Mucosa of rectum (tissue), 2 donors: ENCODE measurements around the gene FBXL15.

ENCODE experiments used
- H3K27ac ChIP-seq, 2 donors: one replicate each; pipeline ENCODE4 v1.7.0; 2013; ENCODE audit warnings: inconsistent platforms in 2 of 2, low read depth in 2 of 2, low read length in 2 of 2
- H3K27me3 ChIP-seq, 2 donors: one replicate each; pipeline ENCODE4 v1.7.0; 2013; ENCODE audit warnings: low read length in 2 of 2; ENCODE audit not compliant: control insufficient read depth in 2 of 2, insufficient read depth in 2 of 2
- H3K36me3 ChIP-seq, 2 donors: one replicate each; pipeline ENCODE4 v1.7.0; 2013; ENCODE audit warnings: low read length in 2 of 2; ENCODE audit not compliant: control insufficient read depth in 2 of 2, insufficient read depth in 2 of 2
- H3K4me1 ChIP-seq, 2 donors: one replicate each; pipeline ENCODE4 v1.7.0; 2013; ENCODE audit warnings: low read length in 2 of 2, mild to moderate bottlenecking in 1 of 2; ENCODE audit not compliant: control insufficient read depth in 2 of 2, insufficient read depth in 2 of 2
- H3K4me3 ChIP-seq, 2 donors: one replicate each; pipeline ENCODE4 v1.7.0; 2013; ENCODE audit warnings: low read length in 2 of 2
- H3K9ac ChIP-seq, 2 donors: one replicate each; pipeline ENCODE4 v1.7.0; 2013; ENCODE audit warnings: low read length in 2 of 2, low read depth in 1 of 2, mild to moderate bottlenecking in 1 of 2
- H3K9me3 ChIP-seq, 2 donors: one replicate each; pipeline ENCODE4 v1.7.0; 2013; ENCODE audit warnings: low read length in 2 of 2; ENCODE audit not compliant: control insufficient read depth in 2 of 2
- donor health status: healthy.
- donor health status: Normal muscosa, but diverticular disease.

Gene FBXL15

GRCh38 chr10:102426803-102427287 is 6.2 kb downstream of the FBXL15 start:
- Histone ChIP-seq H3K4me3 (no peak overlapping the region), H3K9ac (no peak overlapping the region), H3K4me1 (peaks cover 20 to 21% of the 10 kb centered on the region in 2 donors), H3K36me3 (peaks cover 9 to 19% of the 10 kb centered on the region in 2 donors), H3K9me3 (no peaks in the 10 kb centered on the region), H3K27me3 (no peaks in the 10 kb centered on the region), H3K27ac (no peak overlapping the region)

- Histone ChIP-seq H3K4me3 (no peak overlapping the region), H3K9ac (no peak overlapping the region), H3K27ac (no peak overlapping the region), H3K27me3 (no peaks in the 10 kb centered on the region), H3K4me1 (peaks cover 9 to 11% of the 10 kb centered on the region in 2 donors), H3K9me3 (no peaks in the 10 kb centered on the region), H3K36me3 (peaks cover 3 to 6% of the 10 kb centered on the region in 2 donors)
These were observed 8.8 kb downstream of the FBXL15 start for GRCh38 chr10:102429468-102429867.

- peaks cover 9 to 15% of the 10 kb centered on the region in 2 donors for H3K4me1 ChIP-seq
- H3K27me3 ChIP-seq = peaks cover 0 to 3% of the 10 kb centered on the region in 2 donors
- peak overlapping the region; percentile 81 to 95 for H3K4me3 ChIP-seq
- H3K9me3 ChIP-seq = no peaks in the 10 kb centered on the region
- H3K27ac ChIP-seq = peak overlapping the region in 1 of 2 donors; percentile 63
- H3K36me3 ChIP-seq = peaks cover 0 to 2% of the 10 kb centered on the region in 2 donors
- H3K9ac ChIP-seq = peak overlapping the region; percentile 86 to 90
These were observed 11.0 kb downstream of the FBXL15 start for GRCh38 chr10:102431452-102432124.

GRCh38 chr10:102432162-102432950 is 11.7 kb downstream of the FBXL15 start, which contains the start of gene CUEDC2:
TSS of gene CUEDC2 (minus strand) at chr10:102432574. CDS start at chr10:102425188, 7,386 bp downstream.
- Histone ChIP-seq H3K27me3 (peaks cover 0 to 3% of the 10 kb centered on the region in 2 donors), H3K27ac (peak within 1 kb of the TSS; percentile 16 to 63), H3K36me3 (no peaks in the 10 kb centered on the region), H3K4me1 (peaks cover 9 to 15% of the 10 kb centered on the region in 2 donors), H3K9ac (peak within 1 kb of the TSS; percentile 86 to 90), H3K4me3 (peak within 1 kb of the TSS; percentile 81 to 95), H3K9me3 (no peaks in the 10 kb centered on the region)

GRCh38 chr10:102433619-102434046 is 13.0 kb downstream of the FBXL15 start:
- H3K36me3 ChIP-seq = no peaks in the 10 kb centered on the region
- no peak overlapping the region for H3K9ac ChIP-seq
- H3K9me3 ChIP-seq = no peaks in the 10 kb centered on the region
- H3K27me3 ChIP-seq = peaks cover 0 to 3% of the 10 kb centered on the region in 2 donors
- no peak overlapping the region for H3K4me3 ChIP-seq
- H3K27ac ChIP-seq = no peak overlapping the region
- peaks cover 9 to 15% of the 10 kb centered on the region in 2 donors for H3K4me1 ChIP-seq

GRCh38 chr10:102434394-102435132 is 13.9 kb downstream of the FBXL15 start:
- Histone ChIP-seq H3K27ac (no peak overlapping the region), H3K4me3 (no peak overlapping the region), H3K9me3 (no peaks in the 10 kb centered on the region), H3K9ac (no peak overlapping the region), H3K4me1 (peaks cover 9 to 15% of the 10 kb centered on the region in 2 donors), H3K36me3 (no peaks in the 10 kb centered on the region), H3K27me3 (peaks cover 0 to 3% of the 10 kb centered on the region in 2 donors)

GRCh38 chr10:102435133-102435497 is 14.5 kb downstream of the FBXL15 start:
- H3K9ac ChIP-seq = no peak overlapping the region
- no peak overlapping the region for H3K27ac ChIP-seq

GRCh38 chr10:102435529-102436233 is 15.0 kb downstream of the FBXL15 start:
- Histone ChIP-seq H3K9ac (no peak overlapping the region), H3K27ac (peak overlapping the region in 1 of 2 donors; percentile 32), H3K27me3 (peaks cover 0 to 3% of the 10 kb centered on the region in 2 donors), H3K36me3 (no peaks in the 10 kb centered on the region), H3K4me1 (peaks cover 9 to 15% of the 10 kb centered on the region in 2 donors), H3K9me3 (no peaks in the 10 kb centered on the region), H3K4me3 (peak overlapping the region; percentile 40 to 64)

More at GRCh38 chr10:102435133-102435497, 14.5 kb downstream of the FBXL15 start:
- Histone ChIP-seq H3K9me3 (no peaks in the 10 kb centered on the region), H3K4me1 (peaks cover 9 to 15% of the 10 kb centered on the region in 2 donors), H3K36me3 (no peaks in the 10 kb centered on the region), H3K27me3 (peaks cover 0 to 3% of the 10 kb centered on the region in 2 donors), H3K4me3 (peak overlapping the region; percentile 24 to 44)

GRCh38 chr10:102436312-102436711 is 15.7 kb downstream of the FBXL15 start:
- Histone ChIP-seq H3K27ac (no peak overlapping the region), H3K4me1 (peaks cover 9 to 15% of the 10 kb centered on the region in 2 donors), H3K27me3 (peaks cover 0 to 3% of the 10 kb centered on the region in 2 donors), H3K9ac (no peak overlapping the region), H3K4me3 (no peak overlapping the region), H3K36me3 (no peaks in the 10 kb centered on the region), H3K9me3 (no peaks in the 10 kb centered on the region)
